HepG2 (cell line): ENCODE results near the gene ESPNL. TPM values are rescaled to one million over a fixed set of nuclear protein-coding genes. Genes with fewer than 3 reads are reported as not detected.

Experiments
- ATM ChIP-seq: fragments of 450-650 bp; IDR thresholded peaks from 2 replicates; pipeline ENCODE4 v1.7.1; 2017; ENCODE audit warnings: mild to moderate bottlenecking, borderline replicate concordance
- BHLHE40 ChIP-seq: IDR thresholded peaks from 2 replicates; pipeline ENCODE4 v1.6.1; 2011; ENCODE audit warnings: low read length, improper control_type of control experiment
- HNRNPUL1 ChIP-seq: fragments of 200-400 bp; formaldehyde crosslinking; IDR thresholded peaks from 2 replicates; pipeline ENCODE4 v1.6.1; 2017; ENCODE audit warnings: low read depth, mild to moderate bottlenecking, low read length, moderate library complexity
- KDM2A ChIP-seq: sonication (generic); formaldehyde crosslinking; IDR thresholded peaks from 2 replicates; pipeline ENCODE4 v1.4.0; 2020; ENCODE audit warnings: low read depth, missing genetic modification reagents, borderline replicate concordance
- RARA ChIP-seq: IDR thresholded peaks from 2 replicates; pipeline ENCODE4 v1.6.1; 2016; ENCODE audit warnings: missing genetic modification reagents, missing compliant biosample characterization
- REL ChIP-seq: sonication (generic); formaldehyde crosslinking; conservative IDR thresholded peaks from 2 replicates; pipeline ENCODE4 v1.8.0; 2022; ENCODE audit warnings: mild to moderate bottlenecking, missing genetic modification reagents, moderate library complexity
- RORA ChIP-seq: sonication (generic); formaldehyde crosslinking; IDR thresholded peaks from 2 replicates; pipeline ENCODE4 v1.5.0; 2020; ENCODE audit warnings: mild to moderate bottlenecking, missing genetic modification reagents, moderate library complexity
- SKI ChIP-seq: fragments of 450-650 bp; IDR thresholded peaks from one replicate; pipeline ENCODE4 v1.6.1; 2018; ENCODE audit warnings: mild to moderate bottlenecking; ENCODE audit not compliant: partially characterized antibody
- SRSF4 ChIP-seq: fragments of 200-400 bp; formaldehyde crosslinking; IDR thresholded peaks from one replicate; pipeline ENCODE4 v1.6.1; 2018; ENCODE audit warnings: mild to moderate bottlenecking, low read depth, low read length, moderate library complexity; ENCODE audit not compliant: poor library complexity, severe bottlenecking
- ZFP41 ChIP-seq: sonication (generic); formaldehyde crosslinking; IDR thresholded peaks from 2 replicates; pipeline ENCODE4 v1.4.0; 2020; ENCODE audit warnings: mild to moderate bottlenecking, missing genetic modification reagents, borderline replicate concordance
- ZMYM4 ChIP-seq: sonication (generic); formaldehyde crosslinking; IDR thresholded peaks from 2 replicates; pipeline ENCODE4 v1.8.1; 2023; ENCODE audit warnings: mild to moderate bottlenecking, missing genetic modification reagents
- ZNF44 ChIP-seq: sonication (generic); formaldehyde crosslinking; IDR thresholded peaks from 2 replicates; pipeline ENCODE4 v1.5.1; 2020; ENCODE audit warnings: mild to moderate bottlenecking, missing genetic modification reagents
- ZNF451 ChIP-seq: sonication (generic); formaldehyde crosslinking; IDR thresholded peaks from 2 replicates; pipeline ENCODE4 v1.5.0; 2020; ENCODE audit warnings: mild to moderate bottlenecking, missing genetic modification reagents
- ZNF468 ChIP-seq: sonication (generic); formaldehyde crosslinking; IDR thresholded peaks from 2 replicates; pipeline ENCODE4 v1.8.0; 2022; ENCODE audit warnings: mild to moderate bottlenecking, moderate library complexity, missing genetic modification reagents
- ZNF615 ChIP-seq: sonication (generic); formaldehyde crosslinking; IDR thresholded peaks from 2 replicates; pipeline ENCODE4 v1.5.0; 2020; ENCODE audit warnings: mild to moderate bottlenecking, missing genetic modification reagents, borderline replicate concordance
- ZNF678 ChIP-seq: sonication (generic); formaldehyde crosslinking; IDR thresholded peaks from 2 replicates; pipeline ENCODE4 v1.4.0; 2020; ENCODE audit warnings: mild to moderate bottlenecking, missing genetic modification reagents
- polyA plus RNA-seq, 8 experiments: library from polyadenylated mRNA; depleted of rRNA in 3 of 8; stranded (reverse) in 7 of 8; unstranded in 1 of 8; fragments of >200 nt; fragmentation: Illumina TruSeq in 4 of 8; extraction: Trizol in 4 of 8; gene quantifications; 2 replicates each; pipeline versions ENCODE4 v1.2.1 to v1.2.3, GENCODE V29; 2011 to 2016; ENCODE audit warnings: low read depth in 4 of 8, missing spikeins in 1 of 8, mixed read lengths in 1 of 8; ENCODE audit not compliant: insufficient read depth in 1 of 8
- total RNA-seq, 5 experiments: library from RNA; depleted of rRNA; stranded (reverse); fragments of >200 nt; fragmentation: Illumina TruSeq; extraction: Trizol; gene quantifications; 2 replicates each; pipeline ENCODE4 v1.2.3, GENCODE V29; 2016; ENCODE audit warnings: low read depth in 1 of 5
- TF ChIP-seq, protein P1 (sequence below): sonication (generic); formaldehyde crosslinking; IDR thresholded peaks from 2 replicates; pipeline ENCODE4 v1.4.0; 2020; ENCODE audit warnings: missing genetic modification reagents, borderline replicate concordance
- TF ChIP-seq, protein P2 (sequence below): IDR thresholded peaks from 2 replicates; pipeline ENCODE4 v1.6.1; 2016; ENCODE audit warnings: low read depth, missing genetic modification reagents, missing compliant biosample characterization
- TF ChIP-seq, protein P3 (sequence below): sonication (generic); formaldehyde crosslinking; IDR thresholded peaks from 2 replicates; pipeline ENCODE4 v1.5.1; 2020; ENCODE audit warnings: missing genetic modification reagents, mild to moderate bottlenecking, borderline replicate concordance
- TF ChIP-seq, protein P4 (sequence below): IDR thresholded peaks from 2 replicates; pipeline ENCODE4 v1.6.1; 2016; ENCODE audit warnings: missing compliant biosample characterization, missing genetic modification reagents, borderline replicate concordance

Gene ESPNL
- total and polyA plus RNA-seq, 2 of the 13 experiments (the other 11 are each of a cell fraction or from before 2014, with no cell fraction given): 0.45 to 0.80 TPM

DNA sequence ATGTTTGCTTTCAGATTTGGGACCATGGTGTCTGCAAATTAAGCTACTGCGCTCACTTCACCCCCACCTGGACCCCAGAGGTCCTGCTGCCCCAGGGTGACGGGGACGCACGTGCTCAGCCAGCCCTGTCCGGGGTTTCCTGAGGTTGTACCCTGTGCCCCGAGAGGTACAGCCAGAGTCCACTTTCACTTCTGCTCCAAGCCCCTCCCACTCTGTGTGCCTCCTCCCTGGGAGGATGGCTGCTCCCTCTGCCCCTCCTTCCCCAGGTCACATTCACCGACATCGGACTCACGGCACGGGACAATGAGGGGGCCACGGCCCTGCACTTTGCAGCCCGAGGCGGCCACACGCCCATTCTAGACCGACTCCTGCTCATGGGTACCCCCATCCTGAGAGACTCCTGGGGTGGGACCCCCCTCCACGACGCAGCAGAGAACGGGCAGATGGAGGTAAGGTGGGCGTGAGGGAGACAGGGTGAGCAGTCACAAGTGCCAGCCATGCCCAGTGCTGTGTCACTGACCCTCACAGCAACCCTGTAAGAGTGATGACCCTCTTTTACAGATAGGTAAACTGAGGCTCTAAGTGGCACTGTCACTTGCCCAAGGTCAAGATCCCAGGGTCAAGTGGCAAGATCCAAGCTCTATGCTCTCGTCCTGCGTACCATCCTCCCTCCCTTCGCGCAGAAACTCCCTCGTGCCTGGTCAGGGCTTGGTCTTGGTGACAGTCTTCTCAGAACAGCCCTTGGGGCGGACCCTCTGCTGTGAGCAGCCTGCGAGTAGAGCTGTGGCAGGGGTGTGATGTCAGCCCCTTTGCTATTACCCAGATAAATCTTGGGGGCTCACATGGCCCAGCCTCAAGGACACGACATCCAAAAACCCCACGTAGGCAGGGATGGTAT lies 7.6 kb downstream of the ESPNL start (continued):
- TF ChIP-seq, protein P1, sequence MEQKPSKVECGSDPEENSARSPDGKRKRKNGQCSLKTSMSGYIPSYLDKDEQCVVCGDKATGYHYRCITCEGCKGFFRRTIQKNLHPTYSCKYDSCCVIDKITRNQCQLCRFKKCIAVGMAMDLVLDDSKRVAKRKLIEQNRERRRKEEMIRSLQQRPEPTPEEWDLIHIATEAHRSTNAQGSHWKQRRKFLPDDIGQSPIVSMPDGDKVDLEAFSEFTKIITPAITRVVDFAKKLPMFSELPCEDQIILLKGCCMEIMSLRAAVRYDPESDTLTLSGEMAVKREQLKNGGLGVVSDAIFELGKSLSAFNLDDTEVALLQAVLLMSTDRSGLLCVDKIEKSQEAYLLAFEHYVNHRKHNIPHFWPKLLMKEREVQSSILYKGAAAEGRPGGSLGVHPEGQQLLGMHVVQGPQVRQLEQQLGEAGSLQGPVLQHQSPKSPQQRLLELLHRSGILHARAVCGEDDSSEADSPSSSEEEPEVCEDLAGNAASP (CRISPR knock-in tag): peak; percentile 81
- peak; percentile 90 for TF ChIP-seq BHLHE40
- TF ChIP-seq ZNF451: no peak
- no peak for TF ChIP-seq SKI
- no peak for TF ChIP-seq REL (CRISPR knock-in tag)
- TF ChIP-seq, protein P2, sequence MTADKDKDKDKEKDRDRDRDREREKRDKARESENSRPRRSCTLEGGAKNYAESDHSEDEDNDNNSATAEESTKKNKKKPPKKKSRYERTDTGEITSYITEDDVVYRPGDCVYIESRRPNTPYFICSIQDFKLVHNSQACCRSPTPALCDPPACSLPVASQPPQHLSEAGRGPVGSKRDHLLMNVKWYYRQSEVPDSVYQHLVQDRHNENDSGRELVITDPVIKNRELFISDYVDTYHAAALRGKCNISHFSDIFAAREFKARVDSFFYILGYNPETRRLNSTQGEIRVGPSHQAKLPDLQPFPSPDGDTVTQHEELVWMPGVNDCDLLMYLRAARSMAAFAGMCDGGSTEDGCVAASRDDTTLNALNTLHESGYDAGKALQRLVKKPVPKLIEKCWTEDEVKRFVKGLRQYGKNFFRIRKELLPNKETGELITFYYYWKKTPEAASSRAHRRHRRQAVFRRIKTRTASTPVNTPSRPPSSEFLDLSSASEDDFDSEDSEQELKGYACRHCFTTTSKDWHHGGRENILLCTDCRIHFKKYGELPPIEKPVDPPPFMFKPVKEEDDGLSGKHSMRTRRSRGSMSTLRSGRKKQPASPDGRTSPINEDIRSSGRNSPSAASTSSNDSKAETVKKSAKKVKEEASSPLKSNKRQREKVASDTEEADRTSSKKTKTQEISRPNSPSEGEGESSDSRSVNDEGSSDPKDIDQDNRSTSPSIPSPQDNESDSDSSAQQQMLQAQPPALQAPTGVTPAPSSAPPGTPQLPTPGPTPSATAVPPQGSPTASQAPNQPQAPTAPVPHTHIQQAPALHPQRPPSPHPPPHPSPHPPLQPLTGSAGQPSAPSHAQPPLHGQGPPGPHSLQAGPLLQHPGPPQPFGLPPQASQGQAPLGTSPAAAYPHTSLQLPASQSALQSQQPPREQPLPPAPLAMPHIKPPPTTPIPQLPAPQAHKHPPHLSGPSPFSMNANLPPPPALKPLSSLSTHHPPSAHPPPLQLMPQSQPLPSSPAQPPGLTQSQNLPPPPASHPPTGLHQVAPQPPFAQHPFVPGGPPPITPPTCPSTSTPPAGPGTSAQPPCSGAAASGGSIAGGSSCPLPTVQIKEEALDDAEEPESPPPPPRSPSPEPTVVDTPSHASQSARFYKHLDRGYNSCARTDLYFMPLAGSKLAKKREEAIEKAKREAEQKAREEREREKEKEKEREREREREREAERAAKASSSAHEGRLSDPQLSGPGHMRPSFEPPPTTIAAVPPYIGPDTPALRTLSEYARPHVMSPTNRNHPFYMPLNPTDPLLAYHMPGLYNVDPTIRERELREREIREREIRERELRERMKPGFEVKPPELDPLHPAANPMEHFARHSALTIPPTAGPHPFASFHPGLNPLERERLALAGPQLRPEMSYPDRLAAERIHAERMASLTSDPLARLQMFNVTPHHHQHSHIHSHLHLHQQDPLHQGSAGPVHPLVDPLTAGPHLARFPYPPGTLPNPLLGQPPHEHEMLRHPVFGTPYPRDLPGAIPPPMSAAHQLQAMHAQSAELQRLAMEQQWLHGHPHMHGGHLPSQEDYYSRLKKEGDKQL (CRISPR knock-in tag): no peak
- no peak for TF ChIP-seq HNRNPUL1
- no peak for TF ChIP-seq ZNF468 (CRISPR knock-in tag)
- no peak for TF ChIP-seq SRSF4
- peak; percentile 36 for TF ChIP-seq KDM2A (CRISPR knock-in tag)
- no peak for TF ChIP-seq ATM
- TF ChIP-seq ZNF44 (CRISPR knock-in tag): no peak
- no peak for TF ChIP-seq ZNF678 (CRISPR knock-in tag)
- peak; percentile 64 for TF ChIP-seq RARA (CRISPR knock-in tag)
- TF ChIP-seq ZMYM4 (CRISPR knock-in tag): no peak
- TF ChIP-seq, protein P3, sequence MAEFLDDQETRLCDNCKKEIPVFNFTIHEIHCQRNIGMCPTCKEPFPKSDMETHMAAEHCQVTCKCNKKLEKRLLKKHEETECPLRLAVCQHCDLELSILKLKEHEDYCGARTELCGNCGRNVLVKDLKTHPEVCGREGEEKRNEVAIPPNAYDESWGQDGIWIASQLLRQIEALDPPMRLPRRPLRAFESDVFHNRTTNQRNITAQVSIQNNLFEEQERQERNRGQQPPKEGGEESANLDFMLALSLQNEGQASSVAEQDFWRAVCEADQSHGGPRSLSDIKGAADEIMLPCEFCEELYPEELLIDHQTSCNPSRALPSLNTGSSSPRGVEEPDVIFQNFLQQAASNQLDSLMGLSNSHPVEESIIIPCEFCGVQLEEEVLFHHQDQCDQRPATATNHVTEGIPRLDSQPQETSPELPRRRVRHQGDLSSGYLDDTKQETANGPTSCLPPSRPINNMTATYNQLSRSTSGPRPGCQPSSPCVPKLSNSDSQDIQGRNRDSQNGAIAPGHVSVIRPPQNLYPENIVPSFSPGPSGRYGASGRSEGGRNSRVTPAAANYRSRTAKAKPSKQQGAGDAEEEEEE (CRISPR knock-in tag): no peak
- no peak for TF ChIP-seq ZFP41 (CRISPR knock-in tag)
- TF ChIP-seq RORA (CRISPR knock-in tag): no peak
- no peak for TF ChIP-seq ZNF615 (CRISPR knock-in tag)
- TF ChIP-seq, protein P4, sequence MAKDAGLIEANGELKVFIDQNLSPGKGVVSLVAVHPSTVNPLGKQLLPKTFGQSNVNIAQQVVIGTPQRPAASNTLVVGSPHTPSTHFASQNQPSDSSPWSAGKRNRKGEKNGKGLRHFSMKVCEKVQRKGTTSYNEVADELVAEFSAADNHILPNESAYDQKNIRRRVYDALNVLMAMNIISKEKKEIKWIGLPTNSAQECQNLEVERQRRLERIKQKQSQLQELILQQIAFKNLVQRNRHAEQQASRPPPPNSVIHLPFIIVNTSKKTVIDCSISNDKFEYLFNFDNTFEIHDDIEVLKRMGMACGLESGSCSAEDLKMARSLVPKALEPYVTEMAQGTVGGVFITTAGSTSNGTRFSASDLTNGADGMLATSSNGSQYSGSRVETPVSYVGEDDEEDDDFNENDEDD (CRISPR knock-in tag): no peak
